HG03095 (cell line): ENCODE data around the gene CFAP74.

ENCODE experiments used
- ATAC-seq: cut with Tn5 transposase; IDR thresholded peaks from one replicate; pipeline ENCODE4 v1.9.1; 2021; ENCODE audit warnings: moderate library complexity; ENCODE audit not compliant: unreplicated experiment

Gene CFAP74

GRCh38 chr1:1956101-1956500, 47.5 kb downstream of the CFAP74 start:
- no peak for ATAC-seq

- ATAC-seq: no peak
These were observed 47.9 kb downstream of the CFAP74 start for GRCh38 chr1:1955621-1956094.

- ATAC-seq: no peak
These were observed 48.6 kb downstream of the CFAP74 start for GRCh38 chr1:1954831-1955441.

- ATAC-seq: no peak
These were observed 49.6 kb downstream of the CFAP74 start for GRCh38 chr1:1954015-1954414.

- no peak for ATAC-seq
These were observed 52.6 kb downstream of the CFAP74 start for GRCh38 chr1:1950940-1951339.

GRCh38 chr1:1948783-1949182, 54.8 kb downstream of the CFAP74 start:
- no peak for ATAC-seq

GRCh38 chr1:1947493-1947892, 56.1 kb downstream of the CFAP74 start:
- no peak for ATAC-seq

GRCh38 chr1:1946540-1946939, 57.0 kb downstream of the CFAP74 start:
- ATAC-seq: no peak

GRCh38 chr1:1945782-1946393, 57.7 kb downstream of the CFAP74 start:
- ATAC-seq: no peak

- ATAC-seq: no peak
These were observed 59.6 kb downstream of the CFAP74 start for GRCh38 chr1:1943834-1944570.

GRCh38 chr1:1942753-1943656, 60.6 kb downstream of the CFAP74 start:
- ATAC-seq: no peak

- no peak for ATAC-seq
These were observed 61.5 kb downstream of the CFAP74 start for GRCh38 chr1:1941868-1942752.

GRCh38 chr1:1941211-1941841, 62.3 kb downstream of the CFAP74 start:
- ATAC-seq: no peak

GRCh38 chr1:1940123-1940425, 63.5 kb downstream of the CFAP74 start:
- ATAC-seq: no peak

GRCh38 chr1:1939296-1940122, 64.1 kb downstream of the CFAP74 start:
- no peak for ATAC-seq

GRCh38 chr1:1938613-1939295, 64.8 kb downstream of the CFAP74 start:
- ATAC-seq: no peak

- ATAC-seq: no peak
These were observed 65.4 kb downstream of the CFAP74 start for GRCh38 chr1:1938276-1938573.

- ATAC-seq: no peak
These were observed 65.9 kb downstream of the CFAP74 start for GRCh38 chr1:1937549-1938275.
